Frontal cortex (tissue), 4 donors: ENCODE data around the gene ADAMTS2. TPM values are rescaled to one million over a fixed set of nuclear protein-coding genes. Genes with fewer than 3 reads are reported as not detected.
"Not testable (repeated sequence)": the region's sequence is repeated elsewhere in the genome, so short reads cannot be mapped to it uniquely, and the experiment has no call there.

Experiments used
- DNase-seq, 2 donors: peaks; one replicate each; pipeline ENCODE4 v3.0.0; 2012; ENCODE audit warnings: low spot score in 2 of 2
- FAIRE-seq: peaks from 2 replicates; lab custom pipeline; 2012; peaks lifted over from hg19 to GRCh38; lab: Jason Lieb, UNC
- small RNA-seq: library from RNA; depleted of rRNA; stranded (forward); fragments of <200 nt; gene quantifications from one replicate; pipeline ENCODE3, GENCODE V24; 2014
- total RNA-seq: library from RNA; depleted of rRNA; stranded (reverse); fragments of >200 nt; gene quantifications from one replicate; pipeline ENCODE4 v1.2.3, GENCODE V29; 2014
- donor health status: control.
- donor health status: control.
- donor health status: control.

Gene ADAMTS2
- total RNA-seq, 1 donor from 2014 or later: 3.3 TPM

DNA sequence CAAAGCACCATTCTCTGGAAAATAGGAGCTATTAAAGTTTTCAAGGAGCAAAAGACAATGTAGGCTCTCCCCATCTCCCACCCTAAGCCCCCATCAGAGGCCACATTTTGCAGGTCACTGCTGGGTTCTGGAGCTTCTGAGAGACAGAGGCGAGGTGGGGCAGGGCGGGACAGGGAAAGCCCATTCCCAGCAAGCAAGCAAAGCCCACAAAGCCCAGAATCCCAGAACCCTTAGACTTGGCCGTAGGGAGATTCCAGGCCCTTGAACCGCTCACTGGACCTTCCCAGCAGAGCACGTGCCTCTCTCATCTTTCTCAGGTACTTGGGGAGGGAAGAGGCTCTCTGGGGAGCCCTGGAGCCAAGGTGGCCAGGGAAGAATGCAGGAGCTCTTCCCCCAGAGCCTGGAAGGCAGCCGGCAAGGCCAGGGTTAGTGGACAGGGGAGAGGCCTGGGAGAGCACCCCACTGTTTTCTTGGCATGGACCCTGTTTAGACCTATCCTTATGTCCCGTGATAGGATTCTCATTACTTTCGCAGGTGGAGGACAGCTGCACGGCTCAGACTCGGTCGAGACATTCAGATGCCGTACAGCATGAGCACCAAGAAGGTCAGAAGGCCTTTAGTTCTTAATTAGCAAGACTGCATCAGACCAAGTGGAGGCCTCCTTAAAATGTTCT, 232.7 kb downstream of the ADAMTS2 start:
- FAIRE-seq: no peak
- DNase-seq: no peak

DNA sequence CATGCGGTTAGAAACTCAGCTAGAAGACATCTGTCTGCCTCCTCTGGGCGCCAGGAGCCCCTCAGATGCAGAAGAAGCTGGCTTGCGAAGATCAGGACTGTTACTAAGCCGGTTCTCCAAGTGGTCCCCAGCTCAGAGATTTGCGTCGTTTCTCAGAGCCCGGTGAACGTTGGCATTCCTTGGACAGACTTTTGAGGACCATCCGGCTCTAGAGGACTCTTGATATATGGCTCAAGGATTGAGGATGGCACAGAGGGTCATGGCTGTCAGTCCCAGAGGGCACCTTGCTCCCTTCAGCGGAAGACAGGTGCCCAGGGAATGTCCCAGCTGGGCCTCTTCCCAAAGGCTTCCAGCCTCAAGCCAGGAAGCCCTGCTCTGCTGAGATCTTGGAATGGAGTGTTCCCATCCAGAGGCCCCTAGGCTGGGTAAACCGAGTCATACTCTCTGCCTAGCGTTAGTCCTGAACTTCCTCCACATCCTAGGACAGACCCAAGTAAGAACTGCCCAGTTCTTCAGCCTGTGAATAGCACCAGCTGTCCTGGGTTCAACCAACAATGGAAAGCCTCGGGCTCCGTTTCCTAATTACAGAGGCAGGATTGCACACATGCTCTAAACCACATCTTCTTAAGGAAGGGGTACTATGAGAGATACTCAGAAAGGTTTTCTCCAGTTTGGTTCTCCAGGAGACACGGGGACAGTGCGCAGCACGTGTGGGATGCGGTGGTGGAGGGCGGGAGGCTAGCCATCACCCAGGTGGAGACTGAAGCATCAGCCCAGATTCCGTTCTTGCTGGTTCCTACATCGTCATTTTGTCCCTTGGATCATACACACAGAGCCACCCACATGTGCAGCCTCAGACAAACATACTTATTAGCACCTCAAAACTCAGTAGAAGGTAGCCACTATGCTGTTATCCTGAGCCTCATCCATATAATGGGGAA, 233.7 kb downstream of the ADAMTS2 start:
- DNase-seq (no peak), FAIRE-seq (no peak)

DNA sequence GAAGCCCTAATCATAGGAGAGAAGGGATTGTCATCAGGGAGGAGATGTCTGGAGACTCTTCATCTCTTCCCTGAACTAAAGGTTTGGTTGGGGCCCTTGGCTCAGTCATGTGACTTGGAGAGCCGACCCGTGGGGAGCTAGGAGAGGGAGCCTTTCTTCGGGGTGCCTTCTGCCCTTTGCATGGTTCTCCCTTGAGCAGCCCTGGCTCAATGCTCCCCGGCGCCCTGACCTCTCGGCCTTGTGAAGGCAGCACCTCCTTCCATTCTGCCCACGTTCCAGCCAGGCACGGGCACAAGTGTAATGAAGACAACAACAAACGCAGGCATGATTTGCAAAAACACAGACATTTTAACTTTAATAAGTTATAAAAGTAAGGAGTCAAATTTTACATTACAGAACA, 234.7 kb downstream of the ADAMTS2 start:
- FAIRE-seq: no peak

DNA sequence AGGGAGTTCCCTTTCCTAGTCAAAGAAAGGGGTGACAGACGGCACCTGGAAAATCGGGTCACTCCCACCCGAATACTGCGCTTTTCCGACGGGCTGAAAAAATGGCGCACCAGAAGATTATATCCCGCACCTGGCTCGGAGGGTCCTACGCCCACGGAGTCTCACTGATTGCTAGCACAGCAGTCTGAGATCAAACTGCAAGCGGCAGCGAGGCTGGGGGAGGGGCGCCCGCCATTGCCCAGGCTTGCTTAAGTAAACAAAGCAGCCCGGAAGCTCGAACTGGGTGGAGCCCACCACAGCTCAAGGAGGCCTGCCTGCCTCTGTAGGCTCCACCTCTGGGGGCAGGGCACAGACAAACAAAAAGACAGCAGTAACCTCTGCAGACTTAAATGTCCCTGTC, 244.0 kb downstream of the ADAMTS2 start:
- DNase-seq, FAIRE-seq: not testable (repeated sequence)

More for the DNA sequence above, 234.7 kb downstream of the ADAMTS2 start:
- DNase-seq: no peak

DNA sequence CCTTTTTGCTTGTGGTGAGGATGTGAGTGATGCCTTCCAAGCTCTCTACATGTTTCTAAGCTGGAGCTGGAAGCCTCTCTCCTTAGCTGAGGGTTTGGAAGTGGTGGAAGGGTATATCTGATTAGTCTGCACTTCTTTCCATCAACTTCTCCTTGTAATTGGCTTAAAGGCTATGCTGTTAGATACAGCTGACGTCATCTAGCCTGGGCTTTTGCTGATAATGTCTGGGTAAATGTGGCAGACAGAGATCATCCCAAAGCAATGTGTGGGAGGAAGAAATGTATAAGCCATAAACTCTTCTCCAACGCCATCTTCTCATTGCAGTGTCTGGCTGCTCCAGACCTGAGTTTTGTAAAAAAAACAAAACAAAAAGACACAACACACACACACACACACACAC, 255.8 kb downstream of the ADAMTS2 start:
- DNase-seq (no peak), FAIRE-seq (no peak)

DNA sequence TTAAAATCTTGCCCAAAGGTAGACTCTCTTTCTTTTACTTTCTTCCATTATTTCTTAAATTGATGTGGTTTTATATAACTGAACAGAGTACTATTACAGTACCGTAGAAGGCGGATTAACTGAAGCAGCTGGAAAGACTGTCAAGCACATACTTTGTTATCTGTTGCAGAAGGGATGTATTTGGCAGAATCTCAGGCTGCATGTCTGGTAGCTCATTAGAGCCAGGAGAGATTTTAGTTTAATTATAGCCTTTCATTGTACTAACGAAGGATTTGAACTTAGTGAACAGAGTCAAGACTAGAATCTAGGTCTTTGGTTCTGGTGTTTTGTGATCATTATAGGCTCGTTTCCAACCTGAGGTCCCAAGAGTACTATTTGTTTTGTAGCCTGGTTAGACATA, 264.5 kb downstream of the ADAMTS2 start:
- FAIRE-seq (no peak), DNase-seq (no peak)

DNA sequence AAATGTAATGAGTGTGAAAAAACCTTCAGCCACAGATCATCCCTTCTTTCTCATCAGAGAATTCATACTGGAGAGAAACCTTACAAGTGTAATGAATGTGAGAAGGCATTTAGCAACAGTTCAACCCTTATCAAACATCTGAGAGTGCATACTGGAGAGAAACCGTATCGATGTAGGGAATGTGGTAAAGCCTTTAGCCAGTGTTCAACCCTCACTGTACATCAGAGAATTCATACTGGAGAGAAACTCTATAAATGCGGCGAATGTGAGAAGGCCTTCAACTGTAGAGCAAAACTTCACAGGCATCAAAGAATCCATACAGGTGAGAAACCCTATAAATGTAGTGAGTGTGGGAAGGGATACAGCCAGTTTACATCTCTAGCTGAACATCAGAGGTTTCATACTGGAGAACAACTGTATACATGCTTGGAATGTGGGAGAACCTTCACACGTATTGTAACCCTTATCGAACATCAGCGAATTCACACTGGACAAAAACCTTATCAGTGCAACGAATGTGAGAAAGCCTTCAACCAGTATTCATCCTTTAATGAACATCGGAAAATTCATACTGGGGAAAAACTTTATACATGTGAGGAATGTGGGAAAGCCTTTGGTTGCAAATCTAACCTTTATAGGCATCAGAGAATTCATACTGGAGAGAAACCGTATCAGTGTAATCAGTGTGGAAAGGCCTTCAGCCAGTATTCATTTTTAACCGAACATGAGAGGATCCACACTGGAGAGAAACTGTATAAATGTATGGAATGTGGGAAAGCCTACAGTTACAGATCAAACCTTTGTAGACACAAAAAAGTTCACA, 265.9 kb downstream of the ADAMTS2 start:
- DNase-seq (no peak), FAIRE-seq (no peak)

DNA sequence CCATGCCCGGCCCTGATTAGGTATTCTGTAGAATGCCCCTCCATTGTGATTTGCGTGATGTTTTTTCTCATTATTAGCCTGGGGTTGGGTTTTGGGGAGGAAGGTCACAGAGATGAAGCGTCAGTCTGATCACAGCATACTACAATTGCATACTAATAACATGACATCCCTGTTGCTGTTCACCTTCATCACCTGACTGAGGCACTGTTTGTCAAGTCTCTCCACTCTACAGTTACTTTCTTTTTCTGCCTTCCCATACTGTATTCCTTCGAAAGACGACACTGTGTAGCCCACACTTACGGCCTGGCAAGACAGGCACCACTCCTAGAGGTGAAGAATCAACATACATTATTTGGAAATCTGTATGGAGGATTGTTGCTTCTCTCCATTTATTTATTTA, 279.6 kb downstream of the ADAMTS2 start:
- DNase-seq (no peak), FAIRE-seq (no peak)

DNA sequence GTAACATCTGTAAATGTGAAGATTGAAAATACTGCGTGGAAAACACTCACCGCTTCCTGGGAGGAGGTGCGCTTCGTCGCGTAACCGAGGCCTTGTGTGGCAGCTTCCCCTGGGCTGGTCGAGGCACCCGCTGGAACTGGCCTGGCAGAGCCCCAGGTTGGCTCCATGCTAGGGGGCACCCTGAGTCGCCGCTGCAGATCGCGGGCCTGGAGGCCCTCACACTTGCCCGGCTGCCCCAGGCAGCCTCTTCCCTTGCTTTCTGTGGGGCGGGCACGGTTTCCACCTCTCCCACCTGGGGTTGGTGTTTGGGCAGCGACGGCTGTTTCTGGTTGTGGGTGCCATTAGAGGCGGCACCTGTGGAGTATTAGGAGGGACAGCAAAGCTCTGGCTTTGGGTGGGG, 284.2 kb downstream of the ADAMTS2 start:
- DNase-seq: no peak
- FAIRE-seq: no peak

Small RNA genes lying within 50 kb of the gene (small RNA-seq; reads per million reads assigned to genes)
- not detected for gene AC109479.2

Other genes with a start within 250 kb of the ADAMTS2 start
- 26.1 TPM for gene RUFY1, start 205.1 kb upstream of the ADAMTS2 start, total RNA-seq